HepG2 (cell line): ENCODE data around the gene PLXND1. TPM values are rescaled to one million over a fixed set of nuclear protein-coding genes. Genes with fewer than 3 reads are reported as not detected.

ENCODE experiments used
- ADNP ChIP-seq: sonication (generic); formaldehyde crosslinking; IDR thresholded peaks from 2 replicates; pipeline ENCODE4 v1.4.0; 2020; ENCODE audit warnings: missing genetic modification reagents
- ARID4A ChIP-seq: sonication (generic); formaldehyde crosslinking; IDR thresholded peaks from 2 replicates; pipeline ENCODE4 v1.5.0; 2020; ENCODE audit warnings: mild to moderate bottlenecking, missing genetic modification reagents, borderline replicate concordance
- ASH2L ChIP-seq: fragments of 300-600, 200-600 bp; sonication (generic); IDR thresholded peaks from 2 replicates; pipeline ENCODE4 v1.7.0; 2017; ENCODE audit warnings: low read depth, mild to moderate bottlenecking, moderate library complexity, mixed read lengths, low read length; ENCODE audit not compliant: insufficient read length
- GATAD2A ChIP-seq: IDR thresholded peaks from 2 replicates; pipeline ENCODE4 v1.6.1; 2016
- ISX ChIP-seq: sonication (generic); formaldehyde crosslinking; conservative IDR thresholded peaks from 2 replicates; pipeline ENCODE4 v1.5.0; 2020; ENCODE audit warnings: missing genetic modification reagents
- MXD4 ChIP-seq: IDR thresholded peaks from 2 replicates; pipeline ENCODE4 v1.6.1; 2016; ENCODE audit warnings: mild to moderate bottlenecking, missing biosample characterization, missing genetic modification reagents
- MYPOP ChIP-seq: sonication (generic); formaldehyde crosslinking; IDR thresholded peaks from 2 replicates; pipeline ENCODE4 v1.8.1; 2023; ENCODE audit warnings: mild to moderate bottlenecking, moderate library complexity, missing genetic modification reagents
- NBN ChIP-seq: fragments of 450-650 bp; conservative IDR thresholded peaks from 2 replicates; pipeline ENCODE4 v1.6.1; 2017
- NCOA5 ChIP-seq: sonication (generic); formaldehyde crosslinking; IDR thresholded peaks from 2 replicates; pipeline ENCODE4 v1.4.0; 2020; ENCODE audit warnings: missing genetic modification reagents
- PTBP1 ChIP-seq: fragments of 200-400 bp; formaldehyde crosslinking; IDR thresholded peaks from 2 replicates; pipeline ENCODE4 v1.6.1; 2018; ENCODE audit warnings: low read length, low read depth; ENCODE audit not compliant: poor library complexity, severe bottlenecking
- XRCC5 ChIP-seq: fragments of 200-400 bp; formaldehyde crosslinking; optimal IDR thresholded peaks from 2 replicates; pipeline ENCODE3; 2017; ENCODE audit warnings: mild to moderate bottlenecking, low read length
- ZBTB10 ChIP-seq: sonication (generic); formaldehyde crosslinking; IDR thresholded peaks from 2 replicates; pipeline ENCODE4 v1.4.0; 2020; ENCODE audit warnings: missing genetic modification reagents, borderline replicate concordance
- ZBTB4 ChIP-seq: sonication (generic); formaldehyde crosslinking; IDR thresholded peaks from 2 replicates; pipeline ENCODE4 v1.4.0; 2020; ENCODE audit warnings: missing genetic modification reagents, mild to moderate bottlenecking, borderline replicate concordance
- ZNF225 ChIP-seq: sonication (generic); formaldehyde crosslinking; IDR thresholded peaks from 2 replicates; pipeline ENCODE4 v1.4.0; 2020; ENCODE audit warnings: mild to moderate bottlenecking, missing genetic modification reagents
- ZNF275 ChIP-seq: sonication (generic); formaldehyde crosslinking; IDR thresholded peaks from 2 replicates; pipeline ENCODE4 v1.8.0; 2022; ENCODE audit warnings: missing genetic modification reagents, mild to moderate bottlenecking, inconsistent platforms, borderline replicate concordance
- ZNF430 ChIP-seq: sonication (generic); formaldehyde crosslinking; IDR thresholded peaks from 2 replicates; pipeline ENCODE4 v1.9.0; 2021; ENCODE audit warnings: mild to moderate bottlenecking, missing genetic modification reagents
- ZNF543 ChIP-seq: sonication (generic); formaldehyde crosslinking; IDR thresholded peaks from 2 replicates; pipeline ENCODE4 v1.4.0; 2020; ENCODE audit warnings: mild to moderate bottlenecking, missing genetic modification reagents
- ZNF569 ChIP-seq: sonication (generic); formaldehyde crosslinking; IDR thresholded peaks from 2 replicates; pipeline ENCODE4 v1.5.0; 2020; ENCODE audit warnings: mild to moderate bottlenecking, missing genetic modification reagents, moderate library complexity, borderline replicate concordance
- polyA plus RNA-seq, 8 experiments: library from polyadenylated mRNA; depleted of rRNA in 3 of 8; stranded (reverse) in 7 of 8; unstranded in 1 of 8; fragments of >200 nt; fragmentation: Illumina TruSeq in 4 of 8; extraction: Trizol in 4 of 8; gene quantifications; 2 replicates each; pipeline versions ENCODE4 v1.2.1 to v1.2.3, GENCODE V29; 2011 to 2016; ENCODE audit warnings: low read depth in 4 of 8, missing spikeins in 1 of 8, mixed read lengths in 1 of 8; ENCODE audit not compliant: insufficient read depth in 1 of 8
- total RNA-seq, 5 experiments: library from RNA; depleted of rRNA; stranded (reverse); fragments of >200 nt; fragmentation: Illumina TruSeq; extraction: Trizol; gene quantifications; 2 replicates each; pipeline ENCODE4 v1.2.3, GENCODE V29; 2016; ENCODE audit warnings: low read depth in 1 of 5

Gene PLXND1
- total and polyA plus RNA-seq, 2 of the 13 experiments (the other 11 are each of a cell fraction or from before 2014, with no cell fraction given) = 15.9 to 42.0 TPM

GRCh38 chr3:129632977-129633376 lies 26.5 kb upstream of the PLXND1 start (continued):
- TF ChIP-seq ARID4A (CRISPR knock-in tag) (peak; percentile 20; the same call in 1 of the 2 replicates), MYPOP (CRISPR knock-in tag) (no peak), ZBTB4 (CRISPR knock-in tag) (no peak), NCOA5 (CRISPR knock-in tag) (no peak), ASH2L (no peak), ZBTB10 (no peak), ZNF569 (CRISPR knock-in tag) (no peak), ZNF430 (no peak), MXD4 (CRISPR knock-in tag) (no peak), ZNF225 (CRISPR knock-in tag) (no peak), GATAD2A (CRISPR knock-in tag) (peak; percentile 45; the same call in 1 of the 2 replicates), PTBP1 (no peak), NBN (no peak), ZNF543 (CRISPR knock-in tag) (peak; percentile 90), XRCC5 (no peak), ZNF275 (CRISPR knock-in tag) (no peak), ISX (CRISPR knock-in tag) (no peak), ADNP (no peak)
